ENCODE results near the gene MAVS.

GRCh38 chr20:3900187-3900604 lies 53.6 kb downstream of the MAVS start:
- TF ChIP-seq, protein P1, sequence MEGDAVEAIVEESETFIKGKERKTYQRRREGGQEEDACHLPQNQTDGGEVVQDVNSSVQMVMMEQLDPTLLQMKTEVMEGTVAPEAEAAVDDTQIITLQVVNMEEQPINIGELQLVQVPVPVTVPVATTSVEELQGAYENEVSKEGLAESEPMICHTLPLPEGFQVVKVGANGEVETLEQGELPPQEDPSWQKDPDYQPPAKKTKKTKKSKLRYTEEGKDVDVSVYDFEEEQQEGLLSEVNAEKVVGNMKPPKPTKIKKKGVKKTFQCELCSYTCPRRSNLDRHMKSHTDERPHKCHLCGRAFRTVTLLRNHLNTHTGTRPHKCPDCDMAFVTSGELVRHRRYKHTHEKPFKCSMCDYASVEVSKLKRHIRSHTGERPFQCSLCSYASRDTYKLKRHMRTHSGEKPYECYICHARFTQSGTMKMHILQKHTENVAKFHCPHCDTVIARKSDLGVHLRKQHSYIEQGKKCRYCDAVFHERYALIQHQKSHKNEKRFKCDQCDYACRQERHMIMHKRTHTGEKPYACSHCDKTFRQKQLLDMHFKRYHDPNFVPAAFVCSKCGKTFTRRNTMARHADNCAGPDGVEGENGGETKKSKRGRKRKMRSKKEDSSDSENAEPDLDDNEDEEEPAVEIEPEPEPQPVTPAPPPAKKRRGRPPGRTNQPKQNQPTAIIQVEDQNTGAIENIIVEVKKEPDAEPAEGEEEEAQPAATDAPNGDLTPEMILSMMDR (IDR thresholded peaks at IDR 0.05; ENCODE audit: low read depth, low read length): no peak
- no peak for TF ChIP-seq POLR2A (IDR thresholded peaks at IDR 0.05; ENCODE audit: extremely low read depth, insufficient read length)
- TF ChIP-seq, protein P2, sequence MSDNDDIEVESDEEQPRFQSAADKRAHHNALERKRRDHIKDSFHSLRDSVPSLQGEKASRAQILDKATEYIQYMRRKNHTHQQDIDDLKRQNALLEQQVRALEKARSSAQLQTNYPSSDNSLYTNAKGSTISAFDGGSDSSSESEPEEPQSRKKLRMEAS (IDR thresholded peaks at IDR 0.05; ENCODE audit: low read depth, low read length): no peak
- TF ChIP-seq MYC (IDR thresholded peaks at IDR 0.05; ENCODE audit: low read depth, low read length): no peak
